Middle frontal gyrus (tissue), 1 donor: ENCODE data around the gene BHLHE41.
A peak's percentile ranks its signal among the peaks of the same experiment; 100 is the strongest.

Experiments
- DNase-seq: peaks from one replicate; pipeline ENCODE4 v3.0.0-alpha.2; 2015; ENCODE audit warnings: low spot score; ENCODE audit errors: extremely low spot score

Gene BHLHE41

DNA sequence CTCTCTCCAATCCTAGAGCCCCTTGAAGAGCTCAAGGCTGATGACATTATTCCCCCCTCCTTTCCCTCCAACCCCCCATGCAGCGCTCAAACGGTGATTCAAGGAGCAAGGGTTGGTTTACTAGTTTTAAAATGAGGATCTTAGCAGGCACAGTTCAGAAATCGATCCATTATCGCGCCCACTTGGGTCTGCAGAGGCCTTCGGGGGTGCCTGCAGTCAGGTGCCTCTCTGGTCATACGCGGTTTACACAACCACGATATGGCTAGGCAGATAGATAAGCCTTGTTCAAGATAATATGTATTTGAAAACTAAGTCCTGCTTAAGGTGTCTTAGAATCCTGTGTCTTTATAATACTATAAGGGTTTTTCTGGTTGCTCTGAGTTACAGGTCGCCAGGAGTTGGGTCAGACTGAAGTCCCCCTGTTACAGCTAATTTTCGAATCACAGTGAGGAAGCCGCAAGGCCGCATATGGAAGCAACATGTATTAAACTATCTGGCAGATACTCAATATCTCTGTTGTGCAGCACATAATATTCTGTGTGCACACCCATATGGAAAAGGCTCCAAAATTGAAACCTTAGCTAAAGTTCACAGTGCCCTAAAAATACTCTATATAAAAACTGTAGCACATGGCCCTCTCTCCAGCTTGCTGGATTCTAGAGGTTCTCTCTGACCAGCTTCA, 10.0 kb downstream of the BHLHE41 start:
- no peak for DNase-seq

DNA sequence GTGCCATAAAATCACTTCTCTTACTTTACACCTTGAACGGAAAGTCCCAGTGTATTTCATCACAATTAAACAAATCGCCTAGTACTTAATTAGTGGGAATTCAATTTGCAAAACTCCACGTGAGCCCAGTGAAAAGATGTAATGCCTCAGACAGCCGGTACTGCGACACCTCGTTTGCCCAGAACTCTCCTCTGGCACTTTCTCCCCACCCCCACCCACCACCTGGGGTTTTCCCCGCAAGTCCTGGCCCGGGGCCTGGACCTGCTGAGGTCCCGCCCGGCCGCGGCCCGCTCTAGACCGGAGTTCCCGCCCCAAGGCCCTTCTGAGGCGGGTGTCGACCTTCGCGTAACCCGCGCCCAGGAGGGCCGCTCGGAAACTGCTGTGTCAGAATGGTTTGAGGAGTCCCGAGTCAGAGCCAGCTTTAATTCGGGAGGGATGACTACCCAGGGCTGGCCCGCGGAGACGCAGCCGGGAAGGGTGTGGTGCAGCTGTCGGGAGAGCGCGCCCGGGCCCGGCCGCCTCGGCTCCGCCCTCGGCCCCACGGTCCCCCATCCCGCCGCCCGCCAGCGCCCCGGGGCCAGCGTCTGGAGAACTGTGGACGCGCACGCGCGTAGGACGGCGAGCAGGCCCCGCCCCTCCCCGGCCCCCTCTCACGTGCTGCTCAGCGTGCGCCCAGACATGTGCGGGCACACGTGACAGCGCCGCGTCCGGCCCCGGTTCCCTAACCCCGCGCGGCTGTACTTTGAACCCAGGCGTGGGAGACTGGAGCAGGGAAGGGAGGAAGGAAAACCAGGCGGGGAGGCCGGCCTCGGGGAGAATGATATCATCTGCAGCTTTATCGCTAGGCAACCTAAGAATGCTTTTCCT, 10.8 kb downstream of the BHLHE41 start:
- peak; percentile 73 for DNase-seq

DNA sequence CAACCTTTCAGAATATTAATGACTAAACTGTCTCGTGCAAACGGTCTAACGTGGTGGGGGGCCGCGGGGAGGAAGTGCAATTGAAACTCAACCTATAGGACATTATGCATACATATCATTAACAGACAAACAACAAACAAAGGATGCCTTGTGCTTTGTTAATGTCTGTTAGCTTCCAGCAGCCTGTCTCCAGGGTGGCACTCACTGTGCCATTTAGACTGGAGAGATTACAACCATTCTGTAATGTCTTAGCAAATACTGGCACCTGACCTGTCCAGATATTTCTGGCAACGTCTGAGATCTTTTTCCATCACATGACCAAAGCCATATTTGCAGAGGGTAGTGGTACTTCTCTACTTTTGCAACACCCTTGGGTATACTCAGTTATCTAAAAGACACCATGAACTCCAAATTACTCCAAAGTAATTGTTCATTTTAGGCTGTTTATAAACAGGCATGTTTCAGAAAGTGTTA, 11.6 kb downstream of the BHLHE41 start:
- no peak for DNase-seq

DNA sequence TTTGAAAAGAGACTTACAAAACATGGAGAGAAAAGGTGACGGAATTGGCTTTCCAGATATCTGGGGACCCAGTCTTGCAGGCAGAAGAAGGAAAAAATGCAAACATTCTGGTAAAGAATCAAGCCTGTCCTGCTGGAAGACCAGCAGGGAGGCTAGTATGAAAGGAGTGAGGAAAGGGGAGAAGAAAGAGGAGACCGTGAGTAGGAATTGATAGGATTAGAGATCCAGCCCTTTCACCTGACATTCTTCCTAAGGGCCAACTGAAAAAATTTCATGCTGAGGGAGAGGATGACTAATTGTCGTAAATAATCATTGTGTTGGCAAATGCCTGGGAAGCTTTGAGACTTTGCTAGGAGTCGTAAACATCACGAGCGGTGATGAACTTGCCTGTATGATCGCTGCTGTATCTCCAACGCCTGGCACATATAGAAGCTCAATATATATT, 12.1 kb downstream of the BHLHE41 start:
- no peak for DNase-seq

DNA sequence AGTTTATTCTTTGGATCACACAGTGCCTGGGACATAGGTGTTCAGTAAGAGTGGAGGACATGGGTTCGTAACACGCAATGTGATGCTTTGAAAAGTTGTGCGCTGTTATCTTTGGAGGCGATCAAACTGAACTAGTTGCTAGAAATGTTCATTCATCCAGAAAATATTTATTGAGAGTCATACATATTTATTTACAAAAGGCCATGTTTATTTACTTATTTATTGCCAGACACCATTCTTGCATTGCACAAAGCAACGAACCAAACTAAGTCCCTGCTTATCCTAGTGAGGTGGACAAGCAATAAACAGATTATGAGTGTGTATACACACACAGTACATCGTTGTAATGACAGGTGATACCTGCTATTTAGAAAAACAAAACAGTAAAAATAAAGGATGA, 12.6 kb downstream of the BHLHE41 start:
- DNase-seq: no peak

DNA sequence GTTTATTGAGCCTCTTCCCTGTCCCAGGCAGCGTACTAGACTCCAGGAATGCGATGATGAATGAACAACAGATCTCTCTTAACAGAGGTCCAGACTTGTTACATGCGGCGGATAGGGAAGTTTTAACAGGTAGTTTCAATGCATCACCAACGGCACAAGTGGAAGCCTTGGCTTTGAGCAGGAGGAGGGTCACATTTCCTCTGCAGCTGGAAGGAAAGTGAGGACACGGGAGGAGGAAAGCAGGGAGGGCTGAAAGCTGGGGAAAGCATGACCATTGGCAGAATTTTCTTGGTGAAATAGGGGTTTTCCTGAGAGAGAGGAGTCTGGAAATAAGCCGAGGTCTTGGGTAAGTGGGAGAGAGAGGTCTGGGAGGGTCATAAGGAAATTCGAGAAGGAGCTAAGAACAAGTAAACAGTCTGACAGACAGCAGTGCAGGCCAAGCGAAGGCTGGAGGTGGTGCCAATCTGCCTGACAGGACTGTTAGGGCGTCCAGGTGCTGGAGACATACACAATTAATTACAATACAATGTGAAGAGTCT, 15.4 kb downstream of the BHLHE41 start:
- DNase-seq: no peak

DNA sequence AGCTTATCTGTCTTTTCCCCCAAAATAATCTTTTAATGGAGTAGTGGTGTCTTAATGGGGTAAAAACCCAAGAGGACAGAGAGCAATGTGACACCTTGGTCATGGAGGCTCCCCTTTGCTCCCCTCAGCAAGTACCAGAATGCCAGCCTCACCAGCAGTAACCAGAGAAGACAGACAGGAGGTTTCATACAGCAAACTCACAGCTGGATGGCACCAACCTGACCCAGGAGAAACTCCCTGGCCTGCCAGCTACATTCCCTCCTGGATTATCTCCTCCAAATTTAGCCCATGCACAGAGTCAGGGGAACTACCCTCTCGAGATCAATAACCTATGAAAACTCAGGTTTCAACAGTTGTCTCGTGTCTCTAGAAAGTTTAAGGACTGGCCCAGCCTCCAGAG, 15.9 kb downstream of the BHLHE41 start:
- DNase-seq: no peak

DNA sequence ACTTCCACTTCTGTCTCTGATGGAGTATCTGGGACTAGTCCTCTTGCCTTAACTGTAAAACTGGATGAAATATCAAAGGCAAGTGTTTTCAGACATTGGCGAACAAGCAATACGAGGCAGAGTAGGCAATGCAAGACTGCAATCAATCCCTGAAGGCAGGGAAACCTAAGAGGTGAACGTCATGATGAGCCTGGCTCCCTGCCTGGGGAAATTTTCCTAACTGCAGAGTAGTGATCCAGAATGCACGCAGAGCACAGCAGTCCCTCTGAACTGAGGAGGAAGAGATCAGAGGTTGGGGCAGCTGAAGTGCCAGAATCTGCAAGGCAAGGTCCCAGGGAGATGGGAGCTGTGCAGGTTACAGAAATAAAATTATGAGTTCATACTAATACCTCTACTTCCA, 18.5 kb downstream of the BHLHE41 start:
- DNase-seq: no peak

DNA sequence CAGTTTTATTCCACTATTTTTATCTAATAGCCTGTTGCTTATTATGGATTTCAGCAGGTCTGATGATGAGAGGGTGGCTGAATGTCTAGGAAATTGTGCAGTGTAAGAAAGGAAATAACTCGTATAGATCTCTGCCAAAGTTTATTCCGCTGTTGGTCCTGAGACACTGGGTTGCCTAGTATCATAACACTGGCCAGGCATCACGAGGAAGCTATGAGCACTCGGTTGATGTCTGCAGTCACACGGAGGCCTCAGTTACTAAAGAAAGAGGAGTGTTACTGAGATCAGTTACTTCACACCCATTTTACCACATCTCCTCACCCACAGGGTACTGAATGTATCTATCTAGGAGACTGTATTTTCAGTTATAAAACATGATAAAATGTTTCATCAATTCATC, 21.9 kb downstream of the BHLHE41 start:
- no peak for DNase-seq

DNA sequence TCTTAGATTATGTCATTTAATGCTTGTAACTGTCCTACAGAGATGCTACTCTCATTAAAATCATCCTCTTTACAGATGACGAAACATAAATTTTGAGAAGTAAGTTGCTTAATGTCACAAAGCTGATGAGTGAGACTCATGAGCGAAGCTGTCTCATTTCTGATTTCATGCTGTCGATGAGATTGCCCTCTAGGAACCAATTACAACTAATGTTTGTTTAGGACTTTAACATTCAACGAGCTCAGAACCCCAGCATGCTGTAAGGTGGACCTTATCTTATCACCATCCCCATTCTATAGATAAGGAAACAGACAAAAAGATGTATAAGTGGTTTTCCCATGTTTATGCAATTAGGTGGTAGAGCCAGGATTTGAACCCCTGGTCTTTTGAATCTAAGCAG, 23.1 kb downstream of the BHLHE41 start:
- no peak for DNase-seq

DNA sequence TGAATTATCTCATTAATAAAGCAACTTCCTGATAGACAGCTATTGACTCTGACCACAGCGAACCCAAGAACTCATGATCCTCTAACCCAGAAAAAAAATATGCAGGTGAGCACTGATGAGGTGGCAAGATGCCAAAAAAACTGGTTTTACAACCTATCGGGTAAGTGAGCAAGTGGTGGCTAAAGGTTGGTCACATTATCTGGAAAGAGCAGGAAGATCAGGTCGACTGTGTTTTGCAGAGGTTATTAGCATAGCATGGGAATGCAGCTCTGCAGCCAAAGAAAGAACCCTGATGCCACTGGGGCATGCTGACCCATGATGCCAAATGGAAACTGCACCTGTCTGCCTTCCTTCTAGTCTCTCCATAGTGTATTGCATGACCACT, 23.5 kb downstream of the BHLHE41 start:
- DNase-seq: no peak

DNA sequence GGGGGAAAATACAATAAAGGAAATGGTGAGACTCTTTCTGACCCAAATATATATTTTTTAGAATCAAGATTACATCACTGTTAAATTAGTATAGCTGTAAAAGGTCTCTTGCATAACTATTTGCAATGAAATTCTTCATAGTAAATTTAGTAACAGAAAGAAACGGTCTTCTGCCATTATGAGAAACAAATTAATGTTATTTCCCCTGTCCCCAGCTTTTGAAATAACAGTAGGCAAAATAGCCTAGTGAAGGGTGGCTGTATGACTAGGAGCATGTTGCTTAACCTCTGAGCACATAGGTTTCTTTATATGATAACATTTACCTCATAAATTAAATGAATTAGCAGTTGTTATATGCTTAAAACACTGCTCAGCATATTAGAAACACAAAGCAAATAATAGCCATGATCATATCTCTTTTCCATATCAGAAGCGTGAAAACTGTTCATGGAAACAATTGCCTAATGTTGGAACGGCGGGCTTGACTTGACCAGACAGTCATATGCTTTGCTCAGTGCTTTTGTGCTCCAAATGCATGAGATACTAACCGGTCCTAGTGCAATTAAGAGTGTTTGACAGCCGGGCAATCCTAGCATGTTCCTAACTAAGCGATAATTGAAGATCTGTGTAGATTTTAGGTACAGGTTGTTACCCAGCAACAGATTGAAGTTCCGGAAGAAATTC, 24.0 kb downstream of the BHLHE41 start:
- DNase-seq: no peak

DNA sequence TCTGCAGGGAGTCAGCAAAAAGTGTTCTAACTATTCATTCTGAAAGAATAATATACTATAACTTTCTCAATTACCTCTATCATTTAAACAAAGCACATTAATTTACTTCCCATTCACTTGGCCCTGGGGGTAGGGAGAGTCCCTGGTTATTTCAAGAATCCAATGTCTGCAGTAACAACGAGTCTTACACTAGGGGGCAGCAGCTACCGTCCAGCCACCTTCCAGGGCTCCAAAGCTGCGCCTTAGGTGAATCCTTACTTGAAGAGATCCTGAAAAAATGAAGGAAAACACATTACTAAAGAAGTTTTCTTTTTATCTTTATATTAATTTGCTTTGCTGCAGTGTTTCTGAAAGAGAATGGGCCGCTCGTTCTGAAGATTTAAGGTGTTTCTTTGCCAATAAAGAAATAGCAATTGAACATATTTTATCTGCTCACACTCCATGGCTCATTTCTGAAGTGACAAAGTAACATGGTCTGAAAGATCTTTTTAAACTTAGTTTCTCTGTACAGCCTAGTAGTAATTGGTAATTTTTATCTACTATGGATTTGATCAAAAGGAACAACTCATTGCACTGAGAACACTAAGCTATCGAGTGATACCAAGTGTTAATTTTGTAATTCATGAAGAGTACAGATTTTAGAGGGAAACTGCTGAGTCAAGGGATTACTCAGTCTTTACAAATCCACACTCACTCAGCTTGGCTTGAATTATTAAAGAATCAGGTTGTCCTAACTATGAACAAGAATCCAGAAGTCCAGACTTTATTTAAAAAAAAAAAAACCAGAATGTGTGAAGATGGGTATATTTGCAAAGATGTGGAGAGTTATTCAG, 27.6 kb downstream of the BHLHE41 start:
- peak; percentile 71 for DNase-seq

DNA sequence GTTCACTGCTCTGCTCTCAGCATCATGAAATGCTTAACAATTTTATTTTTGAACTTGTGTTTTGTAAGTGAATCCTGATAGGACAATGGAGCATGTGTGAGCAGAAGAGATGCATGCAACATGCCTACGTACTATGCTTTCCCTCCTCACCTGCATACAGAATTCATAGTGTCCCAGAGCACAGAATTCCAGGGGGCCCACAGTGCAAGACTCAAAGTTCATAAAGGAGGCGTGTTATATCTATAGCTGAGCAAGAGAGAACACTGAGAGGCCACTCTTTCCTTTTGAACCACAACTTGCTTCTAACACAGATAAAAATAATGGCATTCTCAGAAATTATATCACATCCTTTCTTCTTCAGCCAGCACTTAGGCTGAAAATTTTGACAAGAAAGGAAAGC, 28.8 kb downstream of the BHLHE41 start:
- DNase-seq: no peak

DNA sequence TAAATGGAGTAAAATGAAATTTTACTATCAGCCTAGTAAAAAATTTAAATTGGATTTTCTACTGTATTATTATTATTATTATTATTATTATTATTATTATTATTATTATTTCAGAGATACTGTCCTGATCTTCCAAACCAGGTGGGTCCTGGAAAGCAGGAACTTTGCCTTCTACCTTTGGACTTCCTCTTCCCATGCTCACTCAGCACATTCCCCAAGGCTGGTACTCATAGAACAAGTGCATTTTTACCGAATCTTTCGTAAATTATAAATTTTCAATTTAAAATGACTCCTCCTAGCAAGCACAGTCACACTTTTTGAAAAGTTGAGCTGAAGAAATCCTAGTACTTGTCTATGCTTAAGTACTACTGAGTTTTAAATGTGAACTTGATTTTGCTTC, 29.7 kb downstream of the BHLHE41 start:
- no peak for DNase-seq

DNA sequence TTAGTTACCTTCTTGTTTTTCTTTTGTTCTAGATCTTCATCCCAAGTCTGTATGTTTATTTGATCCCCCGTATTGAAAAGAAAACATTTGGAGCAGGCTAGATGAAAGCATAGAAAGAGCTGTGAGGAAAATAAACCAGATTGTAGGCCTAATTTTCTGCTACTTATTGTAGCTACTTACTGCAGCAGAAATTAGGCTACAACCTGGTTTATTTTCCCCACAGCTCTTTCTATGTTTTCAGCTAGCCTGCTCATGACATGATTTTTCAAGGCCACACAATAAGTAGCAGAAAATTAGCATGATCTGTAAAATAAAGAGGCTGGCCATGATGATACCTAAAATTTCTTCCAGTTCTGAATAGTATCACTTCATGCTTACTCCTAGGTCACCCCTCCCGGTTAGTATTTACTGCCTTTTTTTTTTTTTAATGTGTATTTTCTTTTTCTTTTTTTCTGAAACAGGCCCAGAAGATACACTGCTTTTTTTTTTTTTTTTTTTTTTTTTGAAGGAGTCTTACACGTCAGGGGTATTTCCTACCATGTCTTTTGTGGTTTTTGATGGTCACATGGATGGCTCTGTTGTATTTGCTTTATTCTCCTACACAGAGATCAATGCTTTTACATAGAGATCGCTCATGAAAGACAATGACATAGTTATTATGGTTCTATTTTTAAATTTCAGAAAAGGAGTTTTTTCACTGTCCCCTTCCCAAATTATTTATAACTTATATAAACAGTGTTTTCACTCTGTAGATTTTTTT, 32.3 kb downstream of the BHLHE41 start:
- no peak for DNase-seq

DNA sequence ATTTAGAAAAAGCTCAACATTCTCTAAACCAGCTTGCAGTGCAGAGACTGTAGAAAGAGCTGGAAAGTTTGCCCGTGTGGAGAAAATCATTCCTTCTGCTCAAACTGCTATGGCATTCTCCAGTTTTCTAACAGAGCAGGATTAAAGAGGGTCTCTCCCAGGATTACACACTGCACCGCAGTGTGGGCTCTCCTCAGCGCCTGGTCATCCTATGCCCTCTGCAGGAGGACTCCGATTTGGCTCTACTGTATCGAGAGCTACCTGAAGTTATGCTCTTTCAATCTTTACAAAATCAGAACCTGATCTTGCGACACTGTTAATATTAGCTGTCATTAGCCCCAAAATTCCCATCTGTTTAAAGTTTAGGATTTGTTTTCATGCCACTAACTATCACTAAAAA, 33.0 kb downstream of the BHLHE41 start:
- DNase-seq: no peak

DNA sequence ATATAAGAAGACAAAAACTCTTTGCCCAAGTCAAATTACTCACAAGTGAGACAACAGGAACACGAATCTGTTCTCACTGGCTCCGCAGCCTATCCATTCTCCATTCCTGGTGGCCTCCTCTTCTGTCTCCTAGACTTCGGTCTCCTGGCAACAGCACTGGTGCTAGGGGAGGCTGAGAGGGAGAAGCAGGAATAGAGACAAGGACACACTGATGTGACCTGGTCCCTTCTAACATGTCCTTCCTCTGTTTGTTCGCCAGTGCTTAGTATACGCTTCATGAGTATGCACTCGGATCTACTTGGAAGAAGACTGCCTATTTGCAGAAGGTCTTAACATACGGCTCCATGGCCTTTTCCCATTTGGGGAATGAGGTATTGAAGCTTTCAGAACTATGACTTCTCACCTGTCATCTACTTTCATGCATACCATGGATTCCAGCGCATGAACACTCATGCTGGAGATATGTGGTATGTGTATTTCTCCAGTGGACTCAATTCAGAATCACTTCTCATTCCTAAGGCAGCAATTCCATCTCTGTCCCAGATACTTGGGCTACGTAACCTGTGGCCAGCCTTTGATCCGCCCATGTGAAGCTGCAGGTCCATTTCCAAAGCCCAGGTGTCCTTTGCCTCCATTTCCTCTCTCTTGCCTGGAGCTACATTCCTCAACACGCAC, 33.9 kb downstream of the BHLHE41 start:
- no peak for DNase-seq

DNA sequence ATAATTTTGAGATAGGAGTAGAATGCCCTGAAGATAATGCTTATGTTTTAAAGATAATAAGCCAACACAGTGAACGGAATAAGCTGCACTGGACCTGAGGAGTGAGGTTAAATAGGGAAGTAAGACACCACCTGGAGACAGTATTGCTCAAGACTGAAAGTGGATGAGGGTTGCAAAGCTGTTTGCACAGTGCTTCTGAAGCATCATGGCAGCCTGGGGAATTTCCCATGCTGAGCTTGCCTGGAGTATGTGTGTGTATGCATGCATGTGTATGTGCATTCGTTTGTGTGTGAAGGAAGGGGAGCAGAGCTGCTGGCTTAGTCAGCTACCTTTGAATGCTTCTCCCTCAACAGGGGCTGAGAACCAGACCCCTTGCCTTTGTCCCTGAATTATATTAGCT, 35.8 kb downstream of the BHLHE41 start:
- DNase-seq: no peak

DNA sequence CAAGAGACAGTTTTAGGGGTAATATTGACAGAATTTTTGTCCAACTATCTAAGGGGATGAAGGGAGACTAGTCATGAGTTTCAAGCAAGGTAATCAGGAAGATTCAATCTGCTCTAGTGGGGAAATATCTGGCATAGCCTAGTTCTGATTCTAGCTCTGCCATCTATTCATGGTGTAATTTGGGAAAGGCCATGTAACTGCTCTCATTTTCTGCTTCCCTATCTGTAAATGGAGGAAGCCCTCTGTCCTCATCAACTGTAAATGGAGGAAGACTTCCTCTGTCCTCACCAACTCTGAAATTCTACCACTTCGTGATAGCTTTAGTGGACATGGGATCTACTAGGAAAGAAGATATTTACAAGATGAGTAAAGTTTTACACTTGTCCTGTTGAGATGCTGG, 37.9 kb downstream of the BHLHE41 start:
- DNase-seq: no peak
